Endodermal cell (in vitro differentiated cells): Measurements from ENCODE around the gene SGMS1. TPM values are rescaled to one million over a fixed set of nuclear protein-coding genes. Genes with fewer than 3 reads are reported as not detected.

Source experiments
- DNase-seq: peaks from one replicate; pipeline ENCODE4 v3.0.0-alpha.2; 2017
- H3K27ac ChIP-seq: 2 replicates; pipeline ENCODE4 v1.5.1; 2013; ENCODE audit warnings: mild to moderate bottlenecking, low read depth, low read length, moderate library complexity
- H3K27me3 ChIP-seq: 2 replicates; pipeline ENCODE4 v1.6.1; 2013; ENCODE audit warnings: mild to moderate bottlenecking, low read length, moderate library complexity; ENCODE audit not compliant: insufficient read depth, control insufficient read depth, poor library complexity, severe bottlenecking
- H3K36me3 ChIP-seq: 2 replicates; pipeline ENCODE4 v1.7.0; 2013; ENCODE audit warnings: mild to moderate bottlenecking, low read length, moderate library complexity; ENCODE audit not compliant: control insufficient read depth, insufficient read depth
- H3K4me1 ChIP-seq: one replicate; pipeline ENCODE4 v1.7.0; 2013; ENCODE audit warnings: low read length; ENCODE audit not compliant: control insufficient read depth, insufficient read depth
- H3K4me3 ChIP-seq: 2 replicates; pipeline ENCODE4 v1.5.1; 2013; ENCODE audit warnings: mild to moderate bottlenecking, low read length, moderate library complexity
- H3K9ac ChIP-seq: 2 replicates; pipeline ENCODE4 v1.6.1; 2013; ENCODE audit warnings: mild to moderate bottlenecking, low read length, moderate library complexity; ENCODE audit not compliant: poor library complexity, severe bottlenecking; ENCODE audit errors: extremely low read depth
- H3K9me3 ChIP-seq: 2 replicates; pipeline ENCODE4 v1.6.1; 2013; ENCODE audit warnings: mild to moderate bottlenecking, low read length, moderate library complexity; ENCODE audit not compliant: control insufficient read depth
- H3K27ac Mint-ChIP-seq: 2 replicates; pipeline ENCODE4 v1.8.0; 2020; ENCODE audit warnings: mixed read lengths
- H3K27me3 Mint-ChIP-seq: 2 replicates; pipeline ENCODE4 v1.8.0; 2021; ENCODE audit warnings: mild to moderate bottlenecking, mixed read lengths; ENCODE audit not compliant: insufficient read depth
- H3K36me3 Mint-ChIP-seq: 2 replicates; pipeline ENCODE4 v1.8.0; 2020; ENCODE audit warnings: low read depth, mixed read lengths
- H3K4me1 Mint-ChIP-seq: 2 replicates; pipeline ENCODE4 v1.8.0; 2020; ENCODE audit warnings: mixed read lengths
- H3K4me3 Mint-ChIP-seq: 2 replicates; pipeline ENCODE4 v1.8.0; 2020; ENCODE audit warnings: mild to moderate bottlenecking, moderate library complexity, mixed read lengths
- H3K9me3 Mint-ChIP-seq: 2 replicates; pipeline ENCODE4 v1.8.0; 2020; ENCODE audit warnings: mild to moderate bottlenecking, mixed read lengths
- WGBS, 2 experiments: methylation state at CpG; one replicate each; pipeline versions ENCODE4 v1.1.5 to v1.1.7; 2013; ENCODE audit warnings: missing lambda C conversion rate in 2 of 2, mixed read lengths in 1 of 2; ENCODE audit not compliant: insufficient coverage in 1 of 2, insufficient read length in 1 of 2; 5-methylcytosine and 5-hydroxymethylcytosine counted together
- total RNA-seq, 2 donors: library from RNA; stranded (reverse); fragmentation: NEBNext Ultra II Directional in 1 of 2; extraction: Animal tissue kit (Norgen Biotek cat#: 25700) in 1 of 2; gene quantifications; 2 replicates in 1 of 2; 3 replicates in 1 of 2; pipeline ENCODE4 v1.2.1, GENCODE V29; 2021
- TF ChIP-seq, protein P1 (sequence below): fragments of 200-600 bp; sonication (generic); conservative IDR thresholded peaks from 2 replicates; pipeline ENCODE4 v1.5.0; 2021; ENCODE audit warnings: antibody characterized with exemption, mild to moderate bottlenecking

SGMS1 gene
- total RNA-seq, 2 donors from 2014 or later: 12.0 to 14.3 TPM

DNA sequence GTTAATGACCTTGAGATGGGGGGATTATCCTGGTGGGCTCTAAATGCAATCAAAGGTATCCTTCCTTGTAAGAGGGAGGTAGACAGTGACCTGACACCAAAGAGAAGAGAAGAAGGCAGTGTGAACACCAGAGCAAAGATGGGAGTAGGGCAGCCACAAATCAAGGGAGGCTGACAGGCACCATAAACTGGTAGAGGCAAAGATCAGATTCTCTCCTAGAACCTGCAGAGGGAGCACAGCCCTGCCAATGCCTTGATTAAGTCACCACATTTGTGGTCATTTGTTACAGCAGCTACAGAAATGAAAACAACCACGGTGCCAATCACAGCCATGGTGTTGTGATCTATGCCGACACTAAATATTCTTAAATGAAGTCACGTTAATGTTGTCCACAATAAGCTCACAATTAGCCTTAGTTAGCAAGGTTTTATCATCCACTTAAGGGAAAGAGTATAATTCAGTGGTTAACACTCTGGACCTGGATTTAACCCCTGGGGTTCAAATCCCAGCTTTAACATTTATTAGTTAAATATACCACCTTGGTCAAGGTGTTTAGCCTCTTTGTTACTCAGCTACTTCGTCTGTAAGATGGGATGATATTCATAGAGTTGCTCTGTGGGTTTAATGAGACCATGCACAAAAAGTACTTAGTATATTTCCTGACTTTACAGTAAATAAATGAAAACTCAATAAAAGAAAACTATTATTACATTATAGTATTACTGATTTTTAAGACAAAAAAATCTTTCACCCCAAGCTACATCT, 70.8 kb downstream of the SGMS1 start:
- H3K4me3 ChIP-seq: peak overlapping the region; percentile 50
- H3K27me3 ChIP-seq: peaks cover 7% of the 10 kb centered on the region
- Mint-ChIP-seq H3K4me3 (no peak overlapping the region), H3K9me3 (peaks cover 13% of the 10 kb centered on the region), H3K4me1 (peaks cover 46% of the 10 kb centered on the region), H3K27ac (peak overlapping the region; percentile 19), H3K27me3 (peaks cover 14% of the 10 kb centered on the region), H3K36me3 (no peaks in the 10 kb centered on the region)
- TF ChIP-seq, protein P1, sequence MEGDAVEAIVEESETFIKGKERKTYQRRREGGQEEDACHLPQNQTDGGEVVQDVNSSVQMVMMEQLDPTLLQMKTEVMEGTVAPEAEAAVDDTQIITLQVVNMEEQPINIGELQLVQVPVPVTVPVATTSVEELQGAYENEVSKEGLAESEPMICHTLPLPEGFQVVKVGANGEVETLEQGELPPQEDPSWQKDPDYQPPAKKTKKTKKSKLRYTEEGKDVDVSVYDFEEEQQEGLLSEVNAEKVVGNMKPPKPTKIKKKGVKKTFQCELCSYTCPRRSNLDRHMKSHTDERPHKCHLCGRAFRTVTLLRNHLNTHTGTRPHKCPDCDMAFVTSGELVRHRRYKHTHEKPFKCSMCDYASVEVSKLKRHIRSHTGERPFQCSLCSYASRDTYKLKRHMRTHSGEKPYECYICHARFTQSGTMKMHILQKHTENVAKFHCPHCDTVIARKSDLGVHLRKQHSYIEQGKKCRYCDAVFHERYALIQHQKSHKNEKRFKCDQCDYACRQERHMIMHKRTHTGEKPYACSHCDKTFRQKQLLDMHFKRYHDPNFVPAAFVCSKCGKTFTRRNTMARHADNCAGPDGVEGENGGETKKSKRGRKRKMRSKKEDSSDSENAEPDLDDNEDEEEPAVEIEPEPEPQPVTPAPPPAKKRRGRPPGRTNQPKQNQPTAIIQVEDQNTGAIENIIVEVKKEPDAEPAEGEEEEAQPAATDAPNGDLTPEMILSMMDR: peak; percentile 67
- DNase-seq: peak; percentile 62
- peaks cover 24% of the 10 kb centered on the region for H3K4me1 ChIP-seq
- no peaks in the 10 kb centered on the region for H3K9me3 ChIP-seq
- no peaks in the 10 kb centered on the region for H3K36me3 ChIP-seq
- no peak overlapping the region for H3K9ac ChIP-seq
- 79 to 97% methylated on average over 3 of the region's 4 CpGs for WGBS, 2 experiments
- H3K27ac ChIP-seq: no peak overlapping the region

DNA sequence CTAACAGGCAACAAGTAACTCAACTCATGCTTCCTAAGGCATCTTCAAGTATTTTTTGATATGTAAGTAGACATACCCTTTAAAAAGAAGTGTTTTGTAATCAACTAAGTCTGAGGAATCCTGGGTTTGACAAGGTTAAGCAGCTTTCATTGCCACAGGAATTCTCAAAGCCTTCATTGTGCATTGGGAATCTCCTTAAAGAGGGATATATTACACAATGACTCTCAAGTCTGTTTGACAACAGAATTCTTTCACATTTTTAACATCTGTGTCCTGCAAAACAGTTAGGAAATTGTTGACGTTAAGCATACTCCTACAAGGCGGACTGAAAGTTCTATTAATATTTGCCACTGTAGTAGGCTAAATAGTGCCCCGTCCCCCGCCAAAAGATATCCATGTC, 71.4 kb downstream of the SGMS1 start:
- no peak overlapping the region for H3K4me3 Mint-ChIP-seq
- peaks cover 7% of the 10 kb centered on the region for H3K27me3 ChIP-seq
- TF ChIP-seq, protein P1: no peak
- 69 to 100% methylated on average over 1 to 4 of the region's 4 CpGs for WGBS, 2 experiments
- H3K9me3 ChIP-seq: no peaks in the 10 kb centered on the region
- H3K4me1 Mint-ChIP-seq: peaks cover 42% of the 10 kb centered on the region
- H3K9ac ChIP-seq: no peak overlapping the region
- H3K27ac ChIP-seq: no peak overlapping the region
- peaks cover 19% of the 10 kb centered on the region for H3K9me3 Mint-ChIP-seq
- peaks cover 14% of the 10 kb centered on the region for H3K27me3 Mint-ChIP-seq
- H3K4me1 ChIP-seq: peaks cover 24% of the 10 kb centered on the region
- peaks cover 6% of the 10 kb centered on the region for H3K36me3 Mint-ChIP-seq
- peak overlapping the region; percentile 19 for H3K27ac Mint-ChIP-seq
- peak overlapping the region; percentile 43 for H3K4me3 ChIP-seq
- DNase-seq: no peak
- no peaks in the 10 kb centered on the region for H3K36me3 ChIP-seq

DNA sequence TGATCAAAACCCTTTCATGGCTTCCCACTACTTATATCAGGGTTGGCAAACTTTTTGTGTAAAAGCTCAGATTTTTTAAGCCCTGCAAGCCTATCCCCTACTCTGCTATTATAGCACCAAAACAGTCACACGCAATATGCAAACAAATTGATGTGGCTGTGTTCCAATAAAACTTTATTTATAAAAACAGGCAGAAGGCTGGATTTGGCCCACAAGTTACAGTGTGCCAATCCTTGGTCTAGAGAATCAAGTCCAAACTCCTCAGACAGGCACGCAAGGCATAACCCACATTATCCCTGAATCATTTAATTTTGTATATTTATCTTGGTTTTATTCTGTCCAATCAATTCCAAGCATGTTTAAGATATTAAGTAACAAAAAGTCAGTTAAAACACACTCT, 71.9 kb downstream of the SGMS1 start:
- H3K4me3 Mint-ChIP-seq: no peak overlapping the region
- TF ChIP-seq, protein P1: no peak
- Histone ChIP-seq H3K27ac (no peak overlapping the region), H3K9me3 (peaks cover 2% of the 10 kb centered on the region), H3K4me3 (peak overlapping the region; percentile 43), H3K9ac (no peak overlapping the region), H3K27me3 (peaks cover 7% of the 10 kb centered on the region), H3K4me1 (peaks cover 24% of the 10 kb centered on the region), H3K36me3 (no peaks in the 10 kb centered on the region)
- DNase-seq: no peak
- H3K9me3 Mint-ChIP-seq: peaks cover 20% of the 10 kb centered on the region
- no peak overlapping the region for H3K27ac Mint-ChIP-seq
- H3K27me3 Mint-ChIP-seq: peaks cover 14% of the 10 kb centered on the region
- H3K4me1 Mint-ChIP-seq: peaks cover 42% of the 10 kb centered on the region
- WGBS, 2 experiments: 86 to 91% methylated on average over 1 to 2 of the region's 2 CpGs
- H3K36me3 Mint-ChIP-seq: peaks cover 7% of the 10 kb centered on the region
